Body of pancreas (tissue), 4 donors: ENCODE measurements around the gene RAB11FIP4. TPM values are rescaled to one million over a fixed set of nuclear protein-coding genes. Genes with fewer than 3 reads are reported as not detected.
A peak's percentile ranks its signal among the peaks of the same experiment; 100 is the strongest.

Source experiments
- ATAC-seq: fragments of 150-250 bp; one replicate; pipeline ENCODE4 v1.9.1; 2016
- DNase-seq, 4 donors: peaks; one replicate each; pipeline ENCODE4 v3.0.0-alpha.2; 2019
- H3K27ac ChIP-seq, 4 donors: fragments of 200-600 bp; sonication (generic); 1 replicate in 3 of 4; 2 replicates in 1 of 4; pipeline versions ENCODE4 v1.5.1 to v1.6.1; 2016 to 2019; ENCODE audit warnings: mild to moderate bottlenecking in 1 of 4, mixed read lengths in 1 of 4, moderate library complexity in 1 of 4
- H3K27me3 ChIP-seq, 2 donors: fragments of 200-600 bp; sonication (generic); one replicate each; pipeline ENCODE4 v1.6.0; 2016; ENCODE audit warnings: mild to moderate bottlenecking in 1 of 2
- H3K36me3 ChIP-seq, 2 donors: fragments of 200-600 bp; sonication (generic); replicated peaks in 1 of 2; 2 replicates each; pipeline ENCODE4 v1.5.1; 2016; ENCODE audit warnings: low read depth in 2 of 2; ENCODE audit not compliant: insufficient read depth in 1 of 2
- H3K4me1 ChIP-seq: fragments of 200-600 bp; sonication (generic); one replicate; pipeline ENCODE4 v1.6.0; 2016
- H3K4me3 ChIP-seq, 2 donors: fragments of 200-600 bp; sonication (generic); 1 replicate in 1 of 2; 2 replicates in 1 of 2; pipeline ENCODE4 v1.5.1; 2016 to 2019
- H3K9me3 ChIP-seq, 3 donors: fragments of 200-600 bp; sonication (generic); 1 replicate in 2 of 3; 2 replicates in 1 of 3; pipeline ENCODE4 v1.5.1; 2016
- POLR2A ChIP-seq, 3 donors: fragments of 450-650 bp; IDR thresholded peaks; one replicate each; pipeline ENCODE4 v1.6.1; 2016; ENCODE audit warnings: antibody characterized with exemption in 3 of 3, mild to moderate bottlenecking in 2 of 3
- WGBS, 2 donors: methylation state at CpG; one replicate each; pipeline ENCODE4 v1.1.5; 2017; 5-methylcytosine and 5-hydroxymethylcytosine counted together
- intact Hi-C: fragments of 100-400 bp; cut with DNase I; formaldehyde crosslinking; loops from one replicate; pipeline ENCODE4 v1.15.1; 2023
- total RNA-seq, 2 donors: library from RNA; depleted of rRNA; stranded (reverse); fragments of >200 nt; gene quantifications; one replicate each; pipeline ENCODE4 v1.1.0, GENCODE V29; 2016
- TF ChIP-seq, protein P1 (sequence below), 7 experiments: fragments of 450-650 bp in 4 of 7; fragments of 200-600 bp in 3 of 7; sonication (generic) in 3 of 7; IDR thresholded peaks; one replicate each; pipeline ENCODE4 v1.5.1; 2016 to 2019; ENCODE audit warnings: antibody characterized with exemption in 7 of 7

The RAB11FIP4 gene
- total RNA-seq, 2 donors from 2014 or later: 37.2 to 38.7 TPM

DNA sequence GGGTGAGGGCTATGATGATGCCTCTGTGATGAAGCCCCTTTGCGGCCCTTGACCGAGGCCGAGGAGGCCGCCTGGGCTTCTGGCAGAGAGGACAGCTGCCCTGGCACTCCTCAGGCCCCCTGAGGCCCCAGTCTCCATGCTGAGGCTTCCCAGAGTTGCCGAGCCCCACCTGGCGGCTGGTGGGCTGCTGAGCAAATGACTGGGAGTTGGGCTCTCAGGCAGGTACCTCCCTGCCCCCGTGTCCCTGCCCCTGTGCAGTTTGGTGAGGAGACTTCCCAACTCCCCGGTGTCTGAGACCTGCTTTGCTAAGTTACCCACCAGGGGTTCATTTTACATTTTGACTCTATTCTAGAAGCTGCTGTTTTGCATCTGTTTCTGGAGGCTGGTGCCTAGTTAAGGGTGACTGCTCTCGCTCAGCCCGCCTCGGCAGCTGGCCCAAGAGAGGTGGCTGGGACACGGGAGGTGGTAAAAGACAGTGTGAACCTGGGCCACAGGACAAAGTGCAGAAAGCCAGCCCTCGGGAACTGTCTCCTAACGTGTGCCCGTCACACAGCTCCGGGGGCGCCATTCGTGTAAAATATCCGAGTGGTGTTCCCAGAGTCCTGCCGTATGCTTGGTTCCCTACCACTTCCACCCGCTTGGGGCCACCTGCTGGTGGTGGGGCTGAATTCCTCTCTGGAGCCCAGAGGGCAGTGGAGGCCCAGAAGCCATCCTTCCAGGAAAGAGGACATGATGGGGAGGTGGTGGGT lies 134.5 kb downstream of the RAB11FIP4 start:
- ATAC-seq: no peak
- 81 to 87% methylated on average over 6 to 18 of the region's 21 CpGs for WGBS, 2 donors

DNA sequence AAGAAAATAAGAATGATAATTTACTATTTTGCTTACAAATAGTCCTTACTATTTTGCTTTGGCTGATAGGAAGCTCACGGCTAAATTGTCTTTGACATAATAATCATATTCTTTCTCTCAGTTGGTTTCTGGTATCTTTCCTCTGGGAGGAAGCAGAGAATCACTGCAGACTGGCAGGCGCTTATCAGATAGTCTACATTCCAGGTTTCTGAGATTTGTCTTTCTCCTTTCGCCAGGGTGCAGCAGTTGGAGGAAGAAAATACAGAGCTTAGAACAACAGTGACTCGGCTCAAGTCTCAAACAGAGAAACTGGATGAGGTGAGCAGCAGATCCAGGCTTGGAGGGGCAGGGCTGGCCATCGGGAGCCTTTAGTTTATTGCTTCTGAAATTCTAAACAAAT lies 136.1 kb downstream of the RAB11FIP4 start:
- Histone ChIP-seq H3K36me3 (peaks cover 26 to 53% of the 10 kb centered on the region in 2 donors), H3K27ac (no peak overlapping the region), H3K9me3 (peaks cover 0 to 11% (median 0%) of the 10 kb centered on the region in 3 donors), H3K4me1 (no peaks in the 10 kb centered on the region), H3K27me3 (no peaks in the 10 kb centered on the region), H3K4me3 (no peak overlapping the region)
- 76 to 85% methylated on average over 5 of the region's 5 CpGs for WGBS, 2 donors
- ATAC-seq: no peak
- no peak for TF ChIP-seq POLR2A (IDR thresholded peaks at IDR 0.05)
- TF ChIP-seq, protein P1, sequence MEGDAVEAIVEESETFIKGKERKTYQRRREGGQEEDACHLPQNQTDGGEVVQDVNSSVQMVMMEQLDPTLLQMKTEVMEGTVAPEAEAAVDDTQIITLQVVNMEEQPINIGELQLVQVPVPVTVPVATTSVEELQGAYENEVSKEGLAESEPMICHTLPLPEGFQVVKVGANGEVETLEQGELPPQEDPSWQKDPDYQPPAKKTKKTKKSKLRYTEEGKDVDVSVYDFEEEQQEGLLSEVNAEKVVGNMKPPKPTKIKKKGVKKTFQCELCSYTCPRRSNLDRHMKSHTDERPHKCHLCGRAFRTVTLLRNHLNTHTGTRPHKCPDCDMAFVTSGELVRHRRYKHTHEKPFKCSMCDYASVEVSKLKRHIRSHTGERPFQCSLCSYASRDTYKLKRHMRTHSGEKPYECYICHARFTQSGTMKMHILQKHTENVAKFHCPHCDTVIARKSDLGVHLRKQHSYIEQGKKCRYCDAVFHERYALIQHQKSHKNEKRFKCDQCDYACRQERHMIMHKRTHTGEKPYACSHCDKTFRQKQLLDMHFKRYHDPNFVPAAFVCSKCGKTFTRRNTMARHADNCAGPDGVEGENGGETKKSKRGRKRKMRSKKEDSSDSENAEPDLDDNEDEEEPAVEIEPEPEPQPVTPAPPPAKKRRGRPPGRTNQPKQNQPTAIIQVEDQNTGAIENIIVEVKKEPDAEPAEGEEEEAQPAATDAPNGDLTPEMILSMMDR (IDR thresholded peaks at IDR 0.05): no peak
- DNase-seq: no peak
- intact Hi-C loops: no loop called here

More for the DNA sequence above, 134.5 kb downstream of the RAB11FIP4 start:
- TF ChIP-seq, protein P1 (IDR thresholded peaks at IDR 0.05): peak in 4 of 7 experiments; percentile 18 to 33 (median 22)
- no peak for TF ChIP-seq POLR2A (IDR thresholded peaks at IDR 0.05)
- Histone ChIP-seq H3K36me3 (peaks cover 26 to 43% of the 10 kb centered on the region in 2 donors), H3K4me3 (no peak overlapping the region), H3K9me3 (peaks cover 0 to 11% (median 0%) of the 10 kb centered on the region in 3 donors), H3K4me1 (no peaks in the 10 kb centered on the region), H3K27ac (no peak overlapping the region), H3K27me3 (no peaks in the 10 kb centered on the region)
- DNase-seq: no peak
- intact Hi-C loops: no loop called here

DNA sequence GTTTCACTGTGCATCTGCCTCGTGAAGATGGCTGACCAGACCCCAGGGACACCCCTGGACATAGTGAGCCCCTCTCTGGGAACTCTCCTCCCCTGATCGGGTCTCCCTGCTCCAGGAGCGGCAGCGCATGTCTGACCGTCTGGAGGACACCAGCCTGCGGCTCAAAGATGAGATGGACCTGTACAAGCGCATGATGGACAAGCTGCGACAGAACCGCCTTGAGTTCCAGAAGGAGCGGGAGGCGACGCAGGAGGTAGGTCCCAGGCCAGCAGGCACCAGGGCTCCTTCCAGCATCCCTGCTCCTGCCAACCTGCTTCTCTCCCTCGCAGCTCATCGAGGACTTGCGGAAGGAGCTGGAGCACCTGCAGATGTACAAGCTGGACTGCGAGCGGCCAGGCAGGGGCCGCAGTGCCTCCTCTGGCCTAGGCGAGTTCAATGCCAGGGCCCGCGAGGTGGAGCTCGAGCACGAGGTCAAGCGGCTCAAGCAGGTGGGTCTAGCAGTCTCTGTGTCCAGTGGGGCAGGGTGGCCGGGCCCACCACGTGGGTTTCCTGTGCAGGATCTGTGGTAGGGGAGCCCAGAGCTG lies 136.9 kb downstream of the RAB11FIP4 start:
- Histone ChIP-seq H3K36me3 (peaks cover 21 to 48% of the 10 kb centered on the region in 2 donors), H3K4me1 (no peaks in the 10 kb centered on the region), H3K27me3 (no peaks in the 10 kb centered on the region), H3K9me3 (peaks cover 0 to 9% (median 0%) of the 10 kb centered on the region in 3 donors), H3K4me3 (no peak overlapping the region), H3K27ac (no peak overlapping the region)
- DNase-seq (no peak), ATAC-seq (no peak)
- no peak for TF ChIP-seq POLR2A (IDR thresholded peaks at IDR 0.05)
- TF ChIP-seq, protein P1 (IDR thresholded peaks at IDR 0.05): no peak
- WGBS, 2 donors: 93 to 94% methylated on average over 12 to 24 of the region's 26 CpGs
- intact Hi-C loops: no loop called here

DNA sequence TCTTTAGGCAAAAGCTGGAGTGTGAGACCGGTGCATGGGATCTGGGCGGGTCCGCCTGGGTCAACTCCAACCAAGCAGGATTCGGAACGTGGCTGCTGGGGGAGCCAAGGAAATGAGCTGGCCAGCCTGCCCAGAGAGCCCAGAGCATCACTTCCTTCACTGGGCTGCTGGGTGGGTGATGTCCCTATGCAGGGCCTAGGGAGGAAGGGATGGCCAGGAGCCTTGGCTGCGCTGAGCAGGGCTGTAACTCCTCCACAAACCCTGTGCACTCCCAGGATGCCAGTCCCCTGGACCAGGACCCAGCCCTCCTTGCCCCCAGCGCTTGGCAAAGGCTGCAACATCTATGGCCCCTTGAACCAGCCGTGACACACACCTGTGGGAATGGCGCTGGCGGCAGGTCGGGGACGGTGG lies 138.4 kb downstream of the RAB11FIP4 start:
- WGBS, 2 donors: 83 to 90% methylated on average over 6 to 12 of the region's 12 CpGs
- ATAC-seq (no peak), DNase-seq (no peak)
- TF ChIP-seq, protein P1 (IDR thresholded peaks at IDR 0.05): no peak
- no peak for TF ChIP-seq POLR2A (IDR thresholded peaks at IDR 0.05)
- intact Hi-C loops: no loop called here
- Histone ChIP-seq H3K4me1 (no peaks in the 10 kb centered on the region), H3K4me3 (no peak overlapping the region), H3K27me3 (no peaks in the 10 kb centered on the region), H3K27ac (no peak overlapping the region), H3K9me3 (no peaks in the 10 kb centered on the region), H3K36me3 (peaks cover 12 to 40% of the 10 kb centered on the region in 2 donors)
